PC-9 (cell line): ENCODE data around the gene PLOD2. TPM values are rescaled to one million over a fixed set of nuclear protein-coding genes. Genes with fewer than 3 reads are reported as not detected.

Source experiments
- BruUV-seq: library from RNA; stranded (reverse); fragments of 400-500 nt; replicated peaks from 2 replicates; lab custom pipeline; 2021; lab: Mats Ljungman, UMichigan
- CTCF ChIA-PET: fragments of 300-600 bp; sonication (Branson Sonifier 250); formaldehyde crosslinking; loops from one replicate; lab custom pipeline; 2022; ENCODE audit warnings: antibody characterized with exemption; lab: Charles Lee
- POLR2A ChIA-PET: fragments of 300-600 bp; sonication (Branson Sonifier 250); formaldehyde crosslinking; loops from one replicate; lab custom pipeline; 2022; ENCODE audit warnings: antibody characterized with exemption; ENCODE audit not compliant: unreplicated experiment; lab: Charles Lee
- DNase-seq, 2 experiments: peaks; one replicate each; pipeline versions ENCODE4 v3.0.0 to v3.0.0-alpha.2; 2015 to 2022; ENCODE audit warnings: mixed read lengths in 1 of 2
- H2AFZ ChIP-seq: fragments of 200-600 bp; sonication (generic); 2 replicates; pipeline ENCODE4 v1.8.1; 2017; ENCODE audit warnings: antibody characterized with exemption
- H3F3A ChIP-seq: fragments of 200-600 bp; sonication (generic); 2 replicates; pipeline ENCODE4 v1.8.1; 2017; ENCODE audit warnings: antibody characterized with exemption, mild to moderate bottlenecking, low read depth; ENCODE audit not compliant: insufficient read depth
- H3K27ac ChIP-seq: fragments of 200-600 bp; sonication (generic); 2 replicates; pipeline ENCODE4 v1.6.1; 2016; ENCODE audit warnings: mixed run types
- H3K27me3 ChIP-seq: fragments of 200-600 bp; sonication (generic); 2 replicates; pipeline ENCODE4 v1.6.1; 2016; ENCODE audit warnings: low read depth, mixed run types; ENCODE audit not compliant: insufficient read depth
- H3K36me3 ChIP-seq: fragments of 200-600 bp; sonication (generic); 2 replicates; pipeline ENCODE4 v1.6.1; 2016; ENCODE audit warnings: low read depth, mixed run types
- H3K4me1 ChIP-seq: fragments of 200-600 bp; sonication (generic); replicated peaks from 2 replicates; pipeline ENCODE4 v1.6.1; 2016; ENCODE audit warnings: mixed run types; ENCODE audit not compliant: insufficient read depth
- H3K4me2 ChIP-seq: fragments of 200-600 bp; sonication (generic); 2 replicates; pipeline ENCODE4 v1.6.1; 2017; ENCODE audit warnings: mixed run types
- H3K4me3 ChIP-seq: fragments of 200-600 bp; sonication (generic); 2 replicates; pipeline ENCODE4 v1.6.1; 2016; ENCODE audit warnings: mixed run types
- H3K79me2 ChIP-seq: fragments of 200-600 bp; sonication (generic); 2 replicates; pipeline ENCODE4 v1.6.1; 2017; ENCODE audit warnings: low read depth, mixed run types
- H3K9me2 ChIP-seq: fragments of 200-600 bp; sonication (generic); 2 replicates; pipeline ENCODE4 v1.8.1; 2017; ENCODE audit warnings: mild to moderate bottlenecking; ENCODE audit not compliant: insufficient read depth
- H3K9me3 ChIP-seq: fragments of 200-600 bp; sonication (generic); 2 replicates; pipeline ENCODE4 v1.8.1; 2016; ENCODE audit warnings: low read depth; ENCODE audit not compliant: insufficient read depth
- H4K20me1 ChIP-seq: fragments of 200-600 bp; sonication (generic); 2 replicates; pipeline ENCODE4 v1.8.1; 2017; ENCODE audit not compliant: insufficient read depth
- EZH2 ChIP-seq: fragments of 200-600 bp; sonication (generic); IDR thresholded peaks from 2 replicates; pipeline ENCODE4 v1.8.0; 2017; ENCODE audit warnings: antibody characterized with exemption, low read depth
- intact Hi-C: fragments of 100-400 bp; cut with micrococcal nuclease; formaldehyde crosslinking; loops from one replicate; pipeline ENCODE4 v1.10.0; 2022; ENCODE audit not compliant: unreplicated experiment
- total RNA-seq: library from RNA; stranded (reverse); gene quantifications from 2 replicates; pipeline ENCODE4 v1.2.3, GENCODE V29; 2021
- TF ChIP-seq, protein P1 (sequence below): fragments of 200-600 bp; sonication (generic); conservative IDR thresholded peaks from 2 replicates; pipeline ENCODE4 v1.6.1; 2017; ENCODE audit warnings: mixed run types, antibody characterized with exemption, mild to moderate bottlenecking, moderate library complexity

Gene PLOD2
- total RNA-seq, 1 experiment from 2014 or later: 30.3 TPM

DNA sequence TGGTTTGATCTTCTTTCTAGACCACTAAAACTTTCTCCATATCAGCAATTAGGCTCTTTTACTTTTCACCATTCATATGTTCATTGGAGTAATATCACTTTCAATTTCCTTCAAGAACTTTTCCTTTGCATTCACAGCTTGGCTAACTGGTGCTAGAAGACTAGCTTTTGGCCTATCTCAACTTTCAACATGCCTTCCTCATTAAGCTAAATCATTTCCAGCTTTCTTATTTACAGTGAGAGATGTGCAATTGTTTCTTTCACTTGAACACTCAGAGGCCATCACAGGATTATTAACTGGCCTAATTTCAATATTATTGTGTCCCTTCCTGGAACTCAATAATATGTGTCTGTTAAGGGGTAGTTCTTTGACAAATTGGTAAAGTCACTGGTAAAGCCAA is 42.8 kb upstream of the PLOD2 start:
- ChIA-PET CTCF (no interaction called here), POLR2A (no interaction called here)
- Histone ChIP-seq H3K4me3 (no peak overlapping the region), H3K4me1 (no peaks in the 10 kb centered on the region), H3K27me3 (no peaks in the 10 kb centered on the region), H3F3A (no peaks in the 10 kb centered on the region), H3K4me2 (no peak overlapping the region), H3K36me3 (no peaks in the 10 kb centered on the region), H2AFZ (no peak overlapping the region), H3K27ac (no peak overlapping the region), H3K9me2 (no peaks in the 10 kb centered on the region; the same call in 1 of the 2 replicates), H3K9me3 (no peaks in the 10 kb centered on the region), H3K79me2 (no peaks in the 10 kb centered on the region), H4K20me1 (no peaks in the 10 kb centered on the region)
- intact Hi-C loops: no loop called here
- no peak for TF ChIP-seq EZH2
- TF ChIP-seq, protein P1, sequence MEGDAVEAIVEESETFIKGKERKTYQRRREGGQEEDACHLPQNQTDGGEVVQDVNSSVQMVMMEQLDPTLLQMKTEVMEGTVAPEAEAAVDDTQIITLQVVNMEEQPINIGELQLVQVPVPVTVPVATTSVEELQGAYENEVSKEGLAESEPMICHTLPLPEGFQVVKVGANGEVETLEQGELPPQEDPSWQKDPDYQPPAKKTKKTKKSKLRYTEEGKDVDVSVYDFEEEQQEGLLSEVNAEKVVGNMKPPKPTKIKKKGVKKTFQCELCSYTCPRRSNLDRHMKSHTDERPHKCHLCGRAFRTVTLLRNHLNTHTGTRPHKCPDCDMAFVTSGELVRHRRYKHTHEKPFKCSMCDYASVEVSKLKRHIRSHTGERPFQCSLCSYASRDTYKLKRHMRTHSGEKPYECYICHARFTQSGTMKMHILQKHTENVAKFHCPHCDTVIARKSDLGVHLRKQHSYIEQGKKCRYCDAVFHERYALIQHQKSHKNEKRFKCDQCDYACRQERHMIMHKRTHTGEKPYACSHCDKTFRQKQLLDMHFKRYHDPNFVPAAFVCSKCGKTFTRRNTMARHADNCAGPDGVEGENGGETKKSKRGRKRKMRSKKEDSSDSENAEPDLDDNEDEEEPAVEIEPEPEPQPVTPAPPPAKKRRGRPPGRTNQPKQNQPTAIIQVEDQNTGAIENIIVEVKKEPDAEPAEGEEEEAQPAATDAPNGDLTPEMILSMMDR: no peak
- DNase-seq: no peak
- no TSS peak for BruUV-seq

DNA sequence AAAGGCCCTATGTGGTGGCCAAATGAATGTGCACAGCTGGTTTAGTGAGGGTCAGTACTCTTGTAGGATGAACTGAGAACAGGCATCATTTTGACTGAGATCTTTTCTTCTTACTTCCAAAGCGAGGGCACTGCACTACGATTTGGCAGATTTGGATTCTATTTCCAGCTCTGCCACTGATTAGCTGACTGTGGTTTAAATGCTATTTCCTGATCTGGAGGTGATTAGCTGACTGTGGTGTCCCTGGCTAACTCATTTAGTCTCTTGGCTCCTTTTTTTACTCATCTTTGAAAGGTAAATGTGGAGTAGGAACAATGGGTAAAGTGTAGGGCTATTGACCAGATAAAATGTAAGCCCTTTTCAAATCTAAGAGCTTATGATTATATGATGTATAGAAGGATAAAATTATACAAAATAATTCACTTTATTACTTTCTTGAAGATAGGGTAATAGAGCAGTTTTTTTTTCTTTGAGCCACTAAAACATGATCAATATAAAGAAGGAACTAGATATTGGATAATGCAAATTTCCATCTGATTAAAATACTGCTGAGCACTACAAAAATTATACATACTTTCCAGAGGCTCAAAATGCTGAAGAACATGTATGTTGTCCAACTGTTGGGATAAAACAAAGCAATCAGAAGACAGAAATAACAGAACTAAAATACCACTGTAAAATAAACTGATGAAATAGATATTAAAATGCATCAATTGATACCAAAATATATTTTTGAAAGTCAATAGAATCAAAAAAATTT is 39.7 kb upstream of the PLOD2 start:
- CTCF ChIA-PET: no interaction called here

DNA sequence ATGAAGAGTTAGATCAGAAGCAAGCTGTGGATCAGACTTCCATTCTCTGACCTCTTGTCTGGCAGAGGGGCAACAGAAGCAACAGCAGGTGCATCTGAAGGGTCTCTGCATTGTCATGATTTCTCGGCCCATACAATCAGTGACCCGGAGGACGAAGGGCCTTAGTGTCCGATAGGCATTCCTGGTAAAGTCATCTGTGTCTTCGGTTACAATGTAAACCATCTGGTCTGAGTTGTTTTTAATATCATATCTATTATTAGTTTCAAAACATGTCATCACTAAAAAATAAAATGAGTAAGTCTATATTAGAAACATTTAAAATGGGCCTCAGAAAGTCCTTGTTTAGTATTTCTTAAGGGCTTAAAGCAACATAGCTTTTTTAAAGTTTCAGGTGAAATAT is 38.8 kb upstream of the PLOD2 start:
- Histone ChIP-seq H3F3A (no peaks in the 10 kb centered on the region), H2AFZ (no peak overlapping the region), H3K27ac (no peak overlapping the region), H3K27me3 (no peaks in the 10 kb centered on the region), H3K9me2 (no peaks in the 10 kb centered on the region; the same call in 1 of the 2 replicates), H3K36me3 (no peaks in the 10 kb centered on the region), H3K79me2 (no peaks in the 10 kb centered on the region), H3K4me3 (no peak overlapping the region), H4K20me1 (no peaks in the 10 kb centered on the region), H3K4me2 (no peak overlapping the region), H3K4me1 (no peaks in the 10 kb centered on the region), H3K9me3 (no peaks in the 10 kb centered on the region)
- intact Hi-C loops: no loop called here
- TF ChIP-seq EZH2: no peak
- POLR2A ChIA-PET: no interaction called here
- CTCF ChIA-PET: no interaction called here
- BruUV-seq: no TSS peak
- DNase-seq: no peak

More for the DNA sequence above, 39.7 kb upstream of the PLOD2 start:
- H3K4me2 ChIP-seq: no peak overlapping the region
- H3K36me3 ChIP-seq: no peaks in the 10 kb centered on the region
- no peaks in the 10 kb centered on the region; the same call in 1 of the 2 replicates for H3K9me2 ChIP-seq
- no peaks in the 10 kb centered on the region for H3F3A ChIP-seq
- BruUV-seq: no TSS peak
- no peak for DNase-seq
- H2AFZ ChIP-seq: no peak overlapping the region
- H3K9me3 ChIP-seq: no peaks in the 10 kb centered on the region
- POLR2A ChIA-PET: no interaction called here
- H3K27me3 ChIP-seq: no peaks in the 10 kb centered on the region
- TF ChIP-seq, protein P1: no peak
- TF ChIP-seq EZH2: no peak
- H3K79me2 ChIP-seq: no peaks in the 10 kb centered on the region
- H3K27ac ChIP-seq: no peak overlapping the region
- no peak overlapping the region for H3K4me3 ChIP-seq
- H4K20me1 ChIP-seq: no peaks in the 10 kb centered on the region
- intact Hi-C loops: no loop called here
- H3K4me1 ChIP-seq: no peaks in the 10 kb centered on the region
